OCI-LY7 (cell line): ENCODE results near the gene ABCC1.

ENCODE experiments used
- CTCF ChIP-seq: fragments of 200-600 bp; sonication (generic); conservative IDR thresholded peaks from 2 replicates; pipeline ENCODE4 v1.5.1; 2014; ENCODE audit warnings: mild to moderate bottlenecking, antibody characterized with exemption, low read length, moderate library complexity, mixed read lengths
- EZH2phosphoT487 ChIP-seq: fragments of 200-600 bp; sonication (generic); IDR thresholded peaks from 2 replicates; pipeline ENCODE4 v1.6.1; 2018; ENCODE audit warnings: low read depth, borderline replicate concordance, mild to moderate bottlenecking, mixed run types, antibody characterized with exemption, low read length, moderate library complexity, mixed read lengths

- TF ChIP-seq CTCF (no peak), EZH2phosphoT487 (no peak)
Measured at GRCh38 chr16:16022683-16023064, 73.3 kb downstream of the ABCC1 start.
